OCI-LY7 (cell line): ENCODE results near the gene CDC42BPA. TPM values are rescaled to one million over a fixed set of nuclear protein-coding genes. Genes with fewer than 3 reads are reported as not detected.

ENCODE experiments used
- BruUV-seq: library from RNA; stranded (reverse); fragments of 400-500 nt; replicated peaks from 2 replicates; lab custom pipeline; 2021; lab: Mats Ljungman, UMichigan
- CTCF ChIA-PET: fragments of 300-600 bp; sonication (Branson Sonifier 250); formaldehyde crosslinking; loops from one replicate; lab custom pipeline; 2022; ENCODE audit warnings: antibody characterized with exemption; ENCODE audit not compliant: unreplicated experiment; lab: Charles Lee
- POLR2A ChIA-PET: fragments of 300-600 bp; sonication (Branson Sonifier 250); formaldehyde crosslinking; loops from one replicate; lab custom pipeline; 2022; ENCODE audit warnings: antibody characterized with exemption; lab: Charles Lee
- DNase-seq: peaks from one replicate; pipeline ENCODE4 v3.0.0-alpha.2; 2015; ENCODE audit warnings: low spot score
- H2AFZ ChIP-seq: fragments of 200-600 bp; sonication (generic), shearing (Covaris generic); 2 replicates; pipeline ENCODE4 v1.6.1; 2014; ENCODE audit warnings: mild to moderate bottlenecking, antibody characterized with exemption, low read length, moderate library complexity
- H3K27ac ChIP-seq: fragments of 200-600 bp; sonication (generic); 2 replicates; pipeline ENCODE4 v1.5.1; 2014; ENCODE audit warnings: mixed run types, low read depth, mild to moderate bottlenecking, moderate library complexity, low read length, inconsistent platforms; ENCODE audit not compliant: poor library complexity, severe bottlenecking
- H3K36me3 ChIP-seq: fragments of 200-600 bp; sonication (generic); 2 replicates; pipeline ENCODE4 v1.6.1; 2014; ENCODE audit warnings: mild to moderate bottlenecking, antibody characterized with exemption, low read length, moderate library complexity, mixed read lengths; ENCODE audit not compliant: insufficient read depth
- H3K4me1 ChIP-seq: fragments of 200-600 bp; sonication (generic); 2 replicates; pipeline ENCODE4 v1.5.1; 2014; ENCODE audit warnings: mild to moderate bottlenecking, low read length; ENCODE audit not compliant: insufficient read depth, poor library complexity, severe bottlenecking
- H3K4me2 ChIP-seq: fragments of 200-600 bp; sonication (generic); 2 replicates; pipeline ENCODE4 v1.6.1; 2014; ENCODE audit warnings: mild to moderate bottlenecking, low read length
- H3K4me3 ChIP-seq: fragments of 200-600 bp; sonication (generic); 2 replicates; pipeline ENCODE4 v1.5.1; 2014; ENCODE audit warnings: mild to moderate bottlenecking, low read depth, low read length; ENCODE audit not compliant: poor library complexity, severe bottlenecking
- H3K79me2 ChIP-seq: fragments of 200-600 bp; sonication (generic); 2 replicates; pipeline ENCODE4 v1.6.1; 2016; ENCODE audit warnings: low read depth, mild to moderate bottlenecking, low read length, moderate library complexity, mixed read lengths; ENCODE audit not compliant: insufficient read depth
- H3K9me2 ChIP-seq: fragments of 200-600 bp; sonication (generic); 2 replicates; pipeline ENCODE4 v1.6.1; 2016; ENCODE audit warnings: mild to moderate bottlenecking, low read length, mixed read lengths; ENCODE audit not compliant: insufficient read depth
- H3K9me3 ChIP-seq: fragments of 200-600 bp; sonication (generic); 2 replicates; pipeline ENCODE4 v1.6.1; 2014; ENCODE audit warnings: mild to moderate bottlenecking, mixed run types, low read length, mixed read lengths
- H4K20me1 ChIP-seq: fragments of 200-600 bp; sonication (generic); 2 replicates; pipeline ENCODE4 v1.6.1; 2014; ENCODE audit warnings: mild to moderate bottlenecking, antibody characterized with exemption, low read length, moderate library complexity, mixed read lengths; ENCODE audit not compliant: insufficient read depth
- EZH2phosphoT487 ChIP-seq: fragments of 200-600 bp; sonication (generic); IDR thresholded peaks from 2 replicates; pipeline ENCODE4 v1.6.1; 2018; ENCODE audit warnings: low read depth, borderline replicate concordance, mild to moderate bottlenecking, mixed run types, antibody characterized with exemption, low read length, moderate library complexity, mixed read lengths
- intact Hi-C: fragments of 100-400 bp; cut with micrococcal nuclease; formaldehyde crosslinking; loops from one replicate; pipeline ENCODE4 v1.10.0; 2022; ENCODE audit not compliant: unreplicated experiment
- total RNA-seq, 2 experiments: library from RNA; depleted of rRNA in 1 of 2; stranded (reverse); fragments of >200 nt in 1 of 2; shearing (Covaris generic) in 1 of 2; gene quantifications; 2 replicates each; pipeline ENCODE4 v1.2.3, GENCODE V29; 2014 to 2022
- TF ChIP-seq, protein P1 (sequence below): fragments of 200-600 bp; sonication (generic); conservative IDR thresholded peaks from 2 replicates; pipeline ENCODE4 v1.5.1; 2014; ENCODE audit warnings: mild to moderate bottlenecking, antibody characterized with exemption, low read length, moderate library complexity, mixed read lengths

Gene CDC42BPA
- total RNA-seq, 2 experiments from 2014 or later = not detected

DNA sequence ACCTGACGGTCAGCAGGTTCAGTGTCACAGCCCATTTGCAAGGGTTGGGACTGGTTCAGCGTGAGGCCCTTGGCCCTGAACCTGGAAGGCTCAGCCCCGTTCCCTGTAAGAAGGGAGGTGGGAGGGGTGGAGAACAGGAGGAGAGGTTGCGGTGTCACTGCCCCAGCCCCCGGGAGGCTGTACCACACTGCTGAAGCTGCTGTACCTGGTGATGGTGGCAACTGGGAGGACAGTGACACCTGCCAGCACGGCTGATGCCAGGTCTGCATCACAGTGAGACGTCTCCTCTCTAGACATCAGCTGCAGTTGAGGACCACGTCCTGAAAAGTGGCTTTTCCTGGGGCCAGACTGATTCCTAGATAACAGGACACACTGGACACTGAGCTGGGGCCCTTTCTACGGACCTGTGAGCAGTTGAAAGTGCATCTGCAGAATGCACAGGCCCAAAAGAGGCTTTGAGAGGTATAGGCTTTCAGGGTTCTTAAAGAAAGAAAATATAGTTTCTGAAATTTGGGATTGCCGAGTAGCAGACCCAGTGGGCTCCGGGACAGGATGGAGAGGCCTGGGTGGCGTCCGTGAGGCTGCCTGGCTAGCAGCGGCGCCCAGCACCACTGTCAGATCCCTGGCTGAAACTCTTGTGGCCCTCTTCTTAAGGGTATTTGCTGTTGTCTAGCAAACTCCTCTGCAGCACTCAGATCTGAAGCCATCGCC, 330.5 kb downstream of the CDC42BPA start:
- H3K36me3 ChIP-seq = no peaks in the 10 kb centered on the region
- no peaks in the 10 kb centered on the region for H3K4me1 ChIP-seq
- no peak overlapping the region for H2AFZ ChIP-seq
- no peaks in the 10 kb centered on the region for H3K9me2 ChIP-seq
- H3K79me2 ChIP-seq = no peaks in the 10 kb centered on the region
- CTCF ChIA-PET = no interaction called here
- no peaks in the 10 kb centered on the region for H3K9me3 ChIP-seq
- H4K20me1 ChIP-seq = no peaks in the 10 kb centered on the region
- no peak overlapping the region for H3K27ac ChIP-seq
- no peak for TF ChIP-seq EZH2phosphoT487
- TF ChIP-seq, protein P1, sequence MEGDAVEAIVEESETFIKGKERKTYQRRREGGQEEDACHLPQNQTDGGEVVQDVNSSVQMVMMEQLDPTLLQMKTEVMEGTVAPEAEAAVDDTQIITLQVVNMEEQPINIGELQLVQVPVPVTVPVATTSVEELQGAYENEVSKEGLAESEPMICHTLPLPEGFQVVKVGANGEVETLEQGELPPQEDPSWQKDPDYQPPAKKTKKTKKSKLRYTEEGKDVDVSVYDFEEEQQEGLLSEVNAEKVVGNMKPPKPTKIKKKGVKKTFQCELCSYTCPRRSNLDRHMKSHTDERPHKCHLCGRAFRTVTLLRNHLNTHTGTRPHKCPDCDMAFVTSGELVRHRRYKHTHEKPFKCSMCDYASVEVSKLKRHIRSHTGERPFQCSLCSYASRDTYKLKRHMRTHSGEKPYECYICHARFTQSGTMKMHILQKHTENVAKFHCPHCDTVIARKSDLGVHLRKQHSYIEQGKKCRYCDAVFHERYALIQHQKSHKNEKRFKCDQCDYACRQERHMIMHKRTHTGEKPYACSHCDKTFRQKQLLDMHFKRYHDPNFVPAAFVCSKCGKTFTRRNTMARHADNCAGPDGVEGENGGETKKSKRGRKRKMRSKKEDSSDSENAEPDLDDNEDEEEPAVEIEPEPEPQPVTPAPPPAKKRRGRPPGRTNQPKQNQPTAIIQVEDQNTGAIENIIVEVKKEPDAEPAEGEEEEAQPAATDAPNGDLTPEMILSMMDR = no peak
- intact Hi-C loops = no loop called here
- H3K4me2 ChIP-seq = no peak overlapping the region
- DNase-seq = no peak
- POLR2A ChIA-PET = interaction anchor here (0.6 kb wide), 1 partner anchor 440 kb away, joined by 6 read pairs; no protein-coding TSS in a partner anchor
- H3K4me3 ChIP-seq = no peak overlapping the region
- no TSS peak for BruUV-seq

DNA sequence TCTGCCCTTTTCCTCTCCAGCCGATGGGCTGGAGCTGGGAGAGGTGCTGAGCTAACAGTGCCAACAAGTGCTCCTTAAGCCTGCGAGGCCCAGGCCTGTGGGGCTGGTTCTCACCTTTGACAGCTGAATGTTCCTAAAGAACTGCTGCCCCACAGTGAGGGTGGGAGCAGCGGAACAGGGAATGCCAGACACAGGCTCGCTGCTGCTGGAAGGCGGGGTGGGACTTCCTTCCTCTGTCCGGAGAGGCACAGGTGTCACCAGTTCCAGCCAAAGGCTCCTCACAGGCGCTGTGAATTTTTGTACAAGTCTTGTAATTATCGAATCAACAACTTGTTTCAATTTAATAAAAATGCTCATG, 331.1 kb downstream of the CDC42BPA start:
- TF ChIP-seq EZH2phosphoT487 = no peak
- TF ChIP-seq, protein P1 = no peak
- H3K79me2 ChIP-seq = no peaks in the 10 kb centered on the region
- no peak overlapping the region for H3K27ac ChIP-seq
- no TSS peak for BruUV-seq
- no peaks in the 10 kb centered on the region for H3K9me2 ChIP-seq
- H3K36me3 ChIP-seq = no peaks in the 10 kb centered on the region
- DNase-seq = no peak
- no peak overlapping the region for H3K4me2 ChIP-seq
- POLR2A ChIA-PET = interaction anchor here (0.6 kb wide), 1 partner anchor 439 kb away, joined by 6 read pairs; no protein-coding TSS in a partner anchor
- H4K20me1 ChIP-seq = no peaks in the 10 kb centered on the region
- no peak overlapping the region for H2AFZ ChIP-seq
- intact Hi-C loops = no loop called here
- H3K9me3 ChIP-seq = no peaks in the 10 kb centered on the region
- H3K4me1 ChIP-seq = no peaks in the 10 kb centered on the region
- H3K4me3 ChIP-seq = no peak overlapping the region
- CTCF ChIA-PET = no interaction called here

DNA sequence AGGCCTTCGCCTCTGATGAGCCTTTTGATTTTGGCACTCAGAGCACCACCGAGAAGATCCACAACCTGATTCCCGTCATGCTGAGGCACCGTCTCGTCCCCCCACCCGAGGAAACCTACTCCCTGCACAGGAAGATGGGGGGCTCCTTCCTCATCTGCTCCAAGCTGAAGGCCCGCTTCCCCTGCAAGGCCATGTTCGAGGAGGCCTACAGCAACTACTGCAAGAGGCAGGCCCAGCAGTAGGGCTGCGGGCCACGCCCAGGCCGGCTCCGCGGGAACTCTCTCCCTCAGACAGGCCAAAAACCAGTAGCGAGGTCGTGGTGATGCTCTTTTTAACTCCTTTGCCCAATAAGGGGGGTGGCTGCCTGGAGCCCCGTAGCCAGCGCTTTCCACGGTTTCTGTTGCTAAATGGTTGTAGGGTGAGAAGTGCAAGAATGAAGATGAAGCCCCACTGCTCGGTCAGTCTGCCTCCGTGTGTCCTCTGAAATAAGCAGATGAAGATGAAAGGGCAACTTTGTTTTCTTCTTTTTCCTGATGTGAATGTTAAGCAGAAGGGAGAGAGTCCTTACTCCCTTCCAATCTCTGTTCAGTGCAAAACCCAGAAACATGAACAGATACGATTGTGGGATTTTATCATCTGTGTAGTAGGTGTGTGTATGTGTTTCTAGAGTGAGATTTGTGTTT, 331.7 kb downstream of the CDC42BPA start:
- no peaks in the 10 kb centered on the region for H3K9me2 ChIP-seq
- no peak for TF ChIP-seq EZH2phosphoT487
- TF ChIP-seq, protein P1 = no peak
- CTCF ChIA-PET = no interaction called here
- no peaks in the 10 kb centered on the region for H3K4me1 ChIP-seq
- no TSS peak for BruUV-seq
- no peaks in the 10 kb centered on the region for H3K36me3 ChIP-seq
- no peak overlapping the region for H3K4me2 ChIP-seq
- no peaks in the 10 kb centered on the region for H3K9me3 ChIP-seq
- H3K27ac ChIP-seq = no peak overlapping the region
- no peaks in the 10 kb centered on the region for H4K20me1 ChIP-seq
- intact Hi-C loops = no loop called here
- no peak for DNase-seq
- H2AFZ ChIP-seq = no peak overlapping the region
- POLR2A ChIA-PET = no interaction called here
- no peaks in the 10 kb centered on the region for H3K79me2 ChIP-seq
- H3K4me3 ChIP-seq = no peak overlapping the region
